GM12872 (cell line): Measurements from ENCODE around the gene GH1.

Experiments used
- TF ChIP-seq, protein P1 (sequence below): IDR thresholded peaks from 3 replicates; pipeline ENCODE4 v1.5.1; 2011; ENCODE audit warnings: low read depth, mild to moderate bottlenecking, low read length, moderate library complexity; ENCODE audit not compliant: insufficient read depth

The GH1 gene

GRCh38 chr17:63949576-63950250 lies 31.1 kb upstream of the GH1 start:
- TF ChIP-seq, protein P1, sequence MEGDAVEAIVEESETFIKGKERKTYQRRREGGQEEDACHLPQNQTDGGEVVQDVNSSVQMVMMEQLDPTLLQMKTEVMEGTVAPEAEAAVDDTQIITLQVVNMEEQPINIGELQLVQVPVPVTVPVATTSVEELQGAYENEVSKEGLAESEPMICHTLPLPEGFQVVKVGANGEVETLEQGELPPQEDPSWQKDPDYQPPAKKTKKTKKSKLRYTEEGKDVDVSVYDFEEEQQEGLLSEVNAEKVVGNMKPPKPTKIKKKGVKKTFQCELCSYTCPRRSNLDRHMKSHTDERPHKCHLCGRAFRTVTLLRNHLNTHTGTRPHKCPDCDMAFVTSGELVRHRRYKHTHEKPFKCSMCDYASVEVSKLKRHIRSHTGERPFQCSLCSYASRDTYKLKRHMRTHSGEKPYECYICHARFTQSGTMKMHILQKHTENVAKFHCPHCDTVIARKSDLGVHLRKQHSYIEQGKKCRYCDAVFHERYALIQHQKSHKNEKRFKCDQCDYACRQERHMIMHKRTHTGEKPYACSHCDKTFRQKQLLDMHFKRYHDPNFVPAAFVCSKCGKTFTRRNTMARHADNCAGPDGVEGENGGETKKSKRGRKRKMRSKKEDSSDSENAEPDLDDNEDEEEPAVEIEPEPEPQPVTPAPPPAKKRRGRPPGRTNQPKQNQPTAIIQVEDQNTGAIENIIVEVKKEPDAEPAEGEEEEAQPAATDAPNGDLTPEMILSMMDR = no peak

- TF ChIP-seq, protein P1 = no peak
Measured at GRCh38 chr17:63948521-63948920, 29.9 kb upstream of the GH1 start.

DNA sequence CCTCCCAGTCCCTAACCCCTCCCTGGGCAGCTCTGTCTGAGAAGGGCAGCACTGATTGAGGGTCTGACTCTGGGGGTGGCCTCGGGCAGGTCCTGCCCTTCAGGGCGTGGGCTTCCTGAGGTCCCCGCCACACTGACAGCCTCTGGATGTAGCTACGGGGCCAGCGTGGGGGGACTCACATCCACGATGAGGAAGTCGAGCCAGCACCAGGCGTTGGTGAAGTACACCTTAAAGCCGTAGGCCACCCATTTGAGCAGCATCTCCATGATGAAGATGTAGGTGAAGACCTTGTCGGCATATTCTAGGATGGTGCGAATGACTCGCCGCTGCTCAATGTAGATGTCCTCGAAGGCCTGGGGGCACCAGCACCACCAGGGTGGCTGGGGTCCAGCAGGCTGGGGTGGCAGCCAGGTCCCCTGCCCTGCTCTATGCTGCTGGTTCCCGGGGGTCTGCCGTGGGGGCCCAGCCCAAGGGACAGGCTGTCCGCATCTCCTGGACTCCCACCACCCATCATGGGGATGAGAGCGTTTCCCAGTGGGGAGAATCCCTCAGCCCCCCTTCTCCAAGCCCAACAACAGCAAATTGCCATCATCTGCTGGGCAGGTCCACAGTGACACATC lies 29.2 kb upstream of the GH1 start:
- TF ChIP-seq, protein P1 = no peak

- TF ChIP-seq, protein P1 = peak; percentile 86
Measured at GRCh38 chr17:63946440-63947363, 28.1 kb upstream of the GH1 start.

DNA sequence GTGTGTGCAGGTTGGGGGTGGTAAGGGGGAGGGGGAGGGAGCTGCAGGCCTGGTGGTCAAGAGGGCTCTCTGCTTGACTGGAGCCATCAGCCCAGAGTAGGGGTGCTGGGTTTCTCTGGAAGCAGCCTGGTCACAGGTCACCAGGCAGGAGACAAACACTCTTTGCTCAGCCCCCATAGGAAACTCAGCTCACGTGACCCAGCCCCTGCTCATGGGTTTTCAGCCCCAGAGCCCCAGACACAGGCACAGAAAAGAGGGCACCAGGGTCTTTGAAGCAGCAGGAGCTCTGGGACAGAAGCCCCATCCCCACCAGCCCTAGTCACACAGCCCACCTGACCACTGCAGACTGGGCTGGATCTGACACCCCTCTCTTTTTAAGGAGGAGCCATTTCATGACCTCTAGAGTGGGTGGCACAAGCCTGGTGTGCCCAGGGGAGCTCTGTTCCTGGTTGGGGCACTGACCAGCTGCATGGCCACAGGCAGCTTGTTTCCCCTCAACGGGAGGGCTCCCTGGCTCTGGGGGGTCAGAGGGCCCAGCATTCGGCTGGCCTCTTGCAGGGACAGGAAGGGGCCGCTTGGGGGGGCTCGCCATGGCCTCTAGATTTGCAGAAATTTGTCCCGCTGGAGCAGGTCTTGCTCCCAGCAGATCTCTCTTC lies 27.3 kb upstream of the GH1 start:
- TF ChIP-seq, protein P1 = peak; percentile 40; the same call in 2 of the 3 replicates

- TF ChIP-seq, protein P1 = no peak
Measured at GRCh38 chr17:63944736-63945499, 26.3 kb upstream of the GH1 start.
